Neural cell (in vitro differentiated cells): ENCODE data around the gene MAP3K20.

Experiments
- CTCF ChIP-seq: fragments of 450-650 bp; IDR thresholded peaks from 2 replicates; pipeline ENCODE4 v1.5.1; 2014; ENCODE audit warnings: antibody characterized with exemption, mild to moderate bottlenecking, moderate library complexity; ENCODE audit not compliant: poor library complexity, severe bottlenecking
- EP300 ChIP-seq: fragments of 450-650 bp; conservative IDR thresholded peaks from 2 replicates; pipeline ENCODE4 v1.6.1; 2014; ENCODE audit warnings: antibody characterized with exemption, mild to moderate bottlenecking, moderate library complexity; ENCODE audit not compliant: poor library complexity, severe bottlenecking
- EZH2 ChIP-seq: fragments of 200-600, 300-800 bp; shearing (Covaris generic), sonication (generic); IDR thresholded peaks from 2 replicates; pipeline ENCODE4 v1.6.1; 2014; ENCODE audit warnings: antibody characterized with exemption, low read length, borderline replicate concordance, mild to moderate bottlenecking; ENCODE audit not compliant: insufficient read depth, poor library complexity, severe bottlenecking
- MXI1 ChIP-seq: fragments of 450-650 bp; conservative IDR thresholded peaks from 2 replicates; pipeline ENCODE4 v1.6.1; 2014; ENCODE audit warnings: antibody characterized with exemption, mild to moderate bottlenecking; ENCODE audit not compliant: poor library complexity, severe bottlenecking
- POLR2AphosphoS5 ChIP-seq: IDR thresholded peaks from 2 replicates; pipeline ENCODE4 v1.6.1; 2012
- RAD21 ChIP-seq: fragments of 450-650 bp; conservative IDR thresholded peaks from 2 replicates; pipeline ENCODE4 v1.6.1; 2014; ENCODE audit warnings: antibody characterized with exemption, mild to moderate bottlenecking, moderate library complexity
- REST ChIP-seq: IDR thresholded peaks from 2 replicates; pipeline ENCODE4 v1.6.1; 2012; ENCODE audit warnings: borderline replicate concordance
- SMC3 ChIP-seq: fragments of 450-650 bp; conservative IDR thresholded peaks from 2 replicates; pipeline ENCODE4 v1.6.1; 2014; ENCODE audit warnings: antibody characterized with exemption, mild to moderate bottlenecking, moderate library complexity; ENCODE audit not compliant: poor library complexity
- TAF1 ChIP-seq: IDR thresholded peaks from 2 replicates; pipeline ENCODE4 v1.6.1; 2012; ENCODE audit warnings: low read depth

GRCh38 chr2:173196080-173196479 is 120.4 kb downstream of the MAP3K20 start:
- TF ChIP-seq CTCF: no peak
- no peak for TF ChIP-seq EZH2
- TF ChIP-seq POLR2AphosphoS5: no peak
- TF ChIP-seq REST: no peak
- no peak for TF ChIP-seq RAD21
- no peak for TF ChIP-seq MXI1
- no peak for TF ChIP-seq TAF1
- no peak for TF ChIP-seq SMC3
- no peak for TF ChIP-seq EP300
